K562 (cell line): ENCODE results near the gene PRR7. TPM values are rescaled to one million over a fixed set of nuclear protein-coding genes. Genes with fewer than 3 reads are reported as not detected.

Experiments used
- ATF3 ChIP-seq, 2 experiments: fragments of 450-650 bp in 1 of 2; sonication (generic) in 1 of 2; formaldehyde crosslinking in 1 of 2; IDR thresholded peaks in 1 of 2; conservative IDR thresholded peaks in 1 of 2; 2 replicates each; pipeline versions ENCODE4 v1.6.1 to v1.8.1; 2016 to 2023; ENCODE audit warnings: mild to moderate bottlenecking in 2 of 2, moderate library complexity in 2 of 2, inconsistent platforms in 1 of 2, missing genetic modification reagents in 1 of 2
- BHLHE40 ChIP-seq: IDR thresholded peaks from 2 replicates; pipeline ENCODE4 v1.6.1; 2011; ENCODE audit warnings: low read length, improper control_type of control experiment
- CHCHD3 ChIP-seq: fragments of 250-450 bp; sonication (Bioruptor Pico); IDR thresholded peaks from 2 replicates; pipeline ENCODE4 v2.1.2; 2022; ENCODE audit warnings: mild to moderate bottlenecking
- CHD1 ChIP-seq: fragments of 200-600 bp; sonication (generic); IDR thresholded peaks from one replicate; pipeline ENCODE4 v1.6.1; 2012; ENCODE audit warnings: mild to moderate bottlenecking, moderate library complexity, low read length, inconsistent platforms
- CREB3 ChIP-seq: fragments of 450-650 bp; conservative IDR thresholded peaks from 2 replicates; pipeline ENCODE4 v1.6.1; 2016; ENCODE audit warnings: missing genetic modification characterization, low read depth, mild to moderate bottlenecking, missing compliant biosample characterization, moderate library complexity
- DLX4 ChIP-seq: fragments of 250-450 bp; sonication (Bioruptor Pico); IDR thresholded peaks from 2 replicates; pipeline ENCODE4 v1.6.1; 2021; ENCODE audit warnings: mild to moderate bottlenecking
- EZH2 ChIP-seq: IDR thresholded peaks from 2 replicates; pipeline ENCODE4 v1.6.1; 2012; ENCODE audit warnings: low read depth, mild to moderate bottlenecking, inconsistent platforms, low read length, borderline replicate concordance
- FOSL1 ChIP-seq: fragments of 200-800 bp; sonication (Bioruptor generic); conservative IDR thresholded peaks from 2 replicates; pipeline ENCODE4 v1.6.1; 2016; ENCODE audit warnings: missing genetic modification characterization, missing compliant biosample characterization
- HNRNPUL1 ChIP-seq: fragments of 200-400 bp; formaldehyde crosslinking; IDR thresholded peaks from 2 replicates; pipeline ENCODE4 v1.6.1; 2017; ENCODE audit warnings: low read length
- MYBL2 ChIP-seq, 2 experiments: fragments of 450-650 bp in 1 of 2; sonication (generic) in 1 of 2; formaldehyde crosslinking in 1 of 2; IDR thresholded peaks; 2 replicates each; pipeline versions ENCODE4 v1.6.1 to v1.8.1; 2017 to 2022; ENCODE audit warnings: borderline replicate concordance in 1 of 2, inconsistent platforms in 1 of 2, low read depth in 1 of 2, mild to moderate bottlenecking in 1 of 2, missing genetic modification reagents in 1 of 2, moderate library complexity in 1 of 2
- PHB2 ChIP-seq: fragments of 450-650 bp; IDR thresholded peaks from 2 replicates; pipeline ENCODE4 v1.6.1; 2017; ENCODE audit warnings: low read depth
- RBM34 ChIP-seq: fragments of 200-400 bp; formaldehyde crosslinking; IDR thresholded peaks from 2 replicates; pipeline ENCODE4 v1.6.1; 2018; ENCODE audit warnings: low read length, borderline replicate concordance; ENCODE audit not compliant: insufficient read depth
- STAT6 ChIP-seq: sonication (generic); formaldehyde crosslinking; IDR thresholded peaks from 2 replicates; pipeline ENCODE4 v1.8.1; 2023; ENCODE audit warnings: mild to moderate bottlenecking, missing genetic modification reagents
- TCFL5 ChIP-seq: fragments of 250-450 bp; sonication (Bioruptor Pico); conservative IDR thresholded peaks from 2 replicates; pipeline ENCODE4 v1.6.1; 2021; ENCODE audit warnings: mild to moderate bottlenecking, moderate library complexity, matching md5 sums
- polyA plus RNA-seq, 8 experiments: library from polyadenylated mRNA; depleted of rRNA in 4 of 8; stranded (reverse) in 5 of 8; unstranded in 3 of 8; fragments of >200 nt; fragmentation: Nextera tagmentation in 2 of 8; fragmentation: Illumina TruSeq in 1 of 8; extraction: Ambion mirVana in 2 of 8; extraction: Trizol in 1 of 8; gene quantifications; 2 replicates each; pipeline versions ENCODE4 v1.2.1 to v1.2.3, GENCODE V29; 2011 to 2014; ENCODE audit warnings: inconsistent platforms in 1 of 8, missing spikeins in 1 of 8
- total RNA-seq, 7 experiments: library from RNA; depleted of rRNA in 6 of 7; stranded (reverse); fragments of >200 nt in 6 of 7; fragmentation: Illumina TruSeq in 2 of 7; extraction: Trizol in 2 of 7; gene quantifications; 2 replicates each; pipeline versions ENCODE4 v1.2.1 to v1.2.3, GENCODE V29; 2011 to 2021; ENCODE audit warnings: low replicate concordance in 1 of 7
- TF ChIP-seq, protein P1 (sequence below): fragments of 450-650 bp; IDR thresholded peaks from one replicate; pipeline ENCODE4 v1.6.1; 2018; ENCODE audit warnings: mild to moderate bottlenecking, moderate library complexity; ENCODE audit not compliant: partially characterized antibody

PRR7 gene
- total and polyA plus RNA-seq, 9 of the 15 experiments (the other 6 are each of a cell fraction or from before 2014, with no cell fraction given): 0.80 to 11.3 (median 10.4) TPM; not detected in 4

GRCh38 chr5:177475563-177476427 is 29.2 kb downstream of the PRR7 start (continued):
- TF ChIP-seq CHCHD3 (CRISPR knock-in tag) (no peak), TCFL5 (CRISPR knock-in tag) (no peak), HNRNPUL1 (no peak), CREB3 (tag) (no peak), EZH2 (no peak), RBM34 (no peak), DLX4 (no peak), PHB2 (no peak), CHD1 (no peak), ATF3 (IDR thresholded peaks at IDR 0.05) (no peak), ATF3 (CRISPR knock-in tag; conservative IDR thresholded peaks at IDR 0.05) (no peak), FOSL1 (tag) (no peak), STAT6 (CRISPR knock-in tag) (no peak), BHLHE40 (no peak), MYBL2 (IDR thresholded peaks at IDR 0.05; ENCODE audit: low read depth) (no peak), MYBL2 (CRISPR knock-in tag; IDR thresholded peaks at IDR 0.05; ENCODE audit: borderline replicate concordance) (no peak)
- TF ChIP-seq, protein P1, sequence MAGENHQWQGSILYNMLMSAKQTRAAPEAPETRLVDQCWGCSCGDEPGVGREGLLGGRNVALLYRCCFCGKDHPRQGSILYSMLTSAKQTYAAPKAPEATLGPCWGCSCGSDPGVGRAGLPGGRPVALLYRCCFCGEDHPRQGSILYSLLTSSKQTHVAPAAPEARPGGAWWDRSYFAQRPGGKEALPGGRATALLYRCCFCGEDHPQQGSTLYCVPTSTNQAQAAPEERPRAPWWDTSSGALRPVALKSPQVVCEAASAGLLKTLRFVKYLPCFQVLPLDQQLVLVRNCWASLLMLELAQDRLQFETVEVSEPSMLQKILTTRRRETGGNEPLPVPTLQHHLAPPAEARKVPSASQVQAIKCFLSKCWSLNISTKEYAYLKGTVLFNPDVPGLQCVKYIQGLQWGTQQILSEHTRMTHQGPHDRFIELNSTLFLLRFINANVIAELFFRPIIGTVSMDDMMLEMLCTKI: no peak
